H1 (cell line): Measurements from ENCODE around the gene AP2A2. TPM values are rescaled to one million over a fixed set of nuclear protein-coding genes. Genes with fewer than 3 reads are reported as not detected.

ENCODE experiments used
- ATF3 ChIP-seq: IDR thresholded peaks from 2 replicates; pipeline ENCODE4 v1.6.1; 2011; ENCODE audit warnings: low read depth, mild to moderate bottlenecking, low read length; ENCODE audit not compliant: insufficient read depth
- BACH1 ChIP-seq: IDR thresholded peaks from 2 replicates; pipeline ENCODE4 v1.6.1; 2012; ENCODE audit warnings: low read length, improper control_type of control experiment
- CHD2 ChIP-seq: IDR thresholded peaks from 2 replicates; pipeline ENCODE4 v1.6.1; 2012; ENCODE audit warnings: low read length, improper control_type of control experiment
- CHD7 ChIP-seq: fragments of 300-600 bp; sonication (generic); IDR thresholded peaks from 2 replicates; pipeline ENCODE4 v1.7.1; 2012; ENCODE audit warnings: low read length, moderate library complexity, mild to moderate bottlenecking, inconsistent platforms; ENCODE audit not compliant: insufficient replicate concordance
- CTBP2 ChIP-seq: IDR thresholded peaks from 2 replicates; pipeline ENCODE4 v1.7.0; 2011; ENCODE audit warnings: borderline replicate concordance, mild to moderate bottlenecking, moderate library complexity, mixed read lengths, low read length; ENCODE audit not compliant: insufficient read depth, insufficient read length
- JUN ChIP-seq: IDR thresholded peaks from 2 replicates; pipeline ENCODE4 v1.6.1; 2011; ENCODE audit warnings: low read depth, mild to moderate bottlenecking, improper control_type of control experiment, low read length
- KDM4A ChIP-seq: IDR thresholded peaks from one replicate; pipeline ENCODE4 v1.7.1; 2012; ENCODE audit warnings: low read depth, mild to moderate bottlenecking, moderate library complexity, low read length, inconsistent platforms; ENCODE audit not compliant: severe bottlenecking
- KDM5A ChIP-seq: fragments of 200-600 bp; IDR thresholded peaks from 2 replicates; pipeline ENCODE4 v1.7.1; 2012; ENCODE audit warnings: mild to moderate bottlenecking, low read length, inconsistent platforms, mixed read lengths
- POLR2AphosphoS5 ChIP-seq: IDR thresholded peaks from 2 replicates; pipeline ENCODE4 v1.6.1; 2011; ENCODE audit warnings: low read depth, low read length
- SAP30 ChIP-seq: fragments of 300-600 bp; sonication (generic); IDR thresholded peaks from 2 replicates; pipeline ENCODE4 v1.7.1; 2012; ENCODE audit warnings: low read length, moderate library complexity, mild to moderate bottlenecking, inconsistent platforms; ENCODE audit not compliant: insufficient read depth, insufficient replicate concordance
- SIX5 ChIP-seq: IDR thresholded peaks from 2 replicates; pipeline ENCODE4 v1.6.1; 2011; ENCODE audit warnings: mild to moderate bottlenecking, low read depth, low read length
- SP2 ChIP-seq: IDR thresholded peaks from 2 replicates; pipeline ENCODE4 v1.6.1; 2012; ENCODE audit warnings: mild to moderate bottlenecking, low read length, inconsistent platforms
- polyA plus RNA-seq, 7 experiments: library from polyadenylated mRNA; depleted of rRNA in 3 of 7; stranded (reverse) in 5 of 7; unstranded in 2 of 7; fragments of >200 nt in 5 of 7; fragments of 200-250 nt in 2 of 7; gene quantifications; 1 replicate in 5 of 7; 2 replicates in 1 of 7; 4 replicates in 1 of 7; pipeline versions ENCODE4 v1.2.1 to v1.2.3, GENCODE V29; 2011 to 2013; ENCODE audit warnings: missing spikeins in 2 of 7, mixed read lengths in 2 of 7
- total RNA-seq: library from RNA; stranded (reverse); fragmentation: NEBNext Ultra II Directional; extraction: Animal tissue kit (Norgen Biotek cat#: 25700); gene quantifications from 2 replicates; pipeline ENCODE4 v1.2.1, GENCODE V29; 2021

AP2A2 gene
- total and polyA plus RNA-seq, 2 of the 8 experiments (the other 6 are each of a cell fraction or from before 2014, with no cell fraction given) = 50.0 to 65.0 TPM

- no peak for TF ChIP-seq CHD7
- TF ChIP-seq SP2 = no peak
- no peak for TF ChIP-seq JUN
- no peak for TF ChIP-seq ATF3
- no peak for TF ChIP-seq CTBP2
- no peak for TF ChIP-seq BACH1
- no peak for TF ChIP-seq KDM4A
- TF ChIP-seq POLR2AphosphoS5 = no peak
- no peak for TF ChIP-seq SAP30
- TF ChIP-seq CHD2 = no peak
- TF ChIP-seq KDM5A = no peak
- TF ChIP-seq SIX5 = no peak
Observed at GRCh38 chr11:986952-987305, 61.3 kb downstream of the AP2A2 start (continued).
